GM12873 (cell line): ENCODE data around the gene CCDC57.

Experiments
- TF ChIP-seq, protein P1 (sequence below): IDR thresholded peaks from 2 replicates; pipeline ENCODE4 v1.5.1; 2012; ENCODE audit warnings: low read depth, mild to moderate bottlenecking, moderate library complexity, low read length, control low read depth; ENCODE audit not compliant: insufficient read depth; ENCODE audit errors: missing control alignments

CCDC57 gene

DNA sequence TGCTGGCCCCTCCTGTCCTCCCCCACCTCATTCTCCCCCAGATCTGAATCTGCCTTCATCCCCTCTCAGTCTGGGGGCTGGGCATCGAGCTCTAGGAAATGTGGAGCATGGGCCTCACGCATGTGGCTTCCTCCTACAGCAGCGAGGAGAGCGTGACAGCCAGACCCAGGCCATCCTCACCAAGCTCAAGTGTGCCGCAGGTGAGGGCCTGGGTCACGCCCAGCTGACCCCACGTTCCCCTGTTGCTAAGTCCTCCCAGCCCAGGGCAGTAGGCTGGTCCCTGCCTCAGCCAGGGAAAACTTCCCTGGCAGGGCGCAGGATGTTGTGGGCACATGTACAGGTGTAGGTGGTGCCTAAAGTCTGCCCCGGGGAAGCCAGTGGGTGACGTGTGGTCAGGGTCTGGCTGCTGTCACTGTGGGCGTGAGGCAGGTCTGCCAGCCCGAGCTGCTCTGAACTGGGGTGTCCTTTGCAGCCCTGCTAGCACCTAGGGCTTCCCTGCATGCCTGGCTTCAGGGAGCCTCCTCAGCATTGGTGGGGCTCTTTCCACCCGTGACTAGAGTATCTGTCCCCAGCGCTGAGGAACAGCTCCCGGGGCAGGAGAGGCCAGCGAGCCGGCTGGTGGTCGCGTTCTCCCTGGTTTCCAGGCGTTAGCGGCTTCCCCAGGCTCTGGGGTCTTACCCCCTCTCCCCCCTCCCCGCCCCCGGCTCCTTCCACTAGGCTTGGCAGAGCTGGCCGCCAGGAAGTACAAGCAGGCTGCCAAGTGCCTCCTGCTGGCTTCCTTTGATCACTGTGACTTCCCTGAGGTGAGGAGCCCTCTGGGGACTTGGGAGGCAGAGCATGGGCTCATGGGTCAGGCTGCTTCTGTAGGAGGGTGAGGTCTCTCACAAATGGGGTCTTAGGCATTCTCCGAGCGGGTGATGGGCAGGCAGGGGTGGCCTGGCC lies 157.3 kb downstream of the CCDC57 start:
- TF ChIP-seq, protein P1, sequence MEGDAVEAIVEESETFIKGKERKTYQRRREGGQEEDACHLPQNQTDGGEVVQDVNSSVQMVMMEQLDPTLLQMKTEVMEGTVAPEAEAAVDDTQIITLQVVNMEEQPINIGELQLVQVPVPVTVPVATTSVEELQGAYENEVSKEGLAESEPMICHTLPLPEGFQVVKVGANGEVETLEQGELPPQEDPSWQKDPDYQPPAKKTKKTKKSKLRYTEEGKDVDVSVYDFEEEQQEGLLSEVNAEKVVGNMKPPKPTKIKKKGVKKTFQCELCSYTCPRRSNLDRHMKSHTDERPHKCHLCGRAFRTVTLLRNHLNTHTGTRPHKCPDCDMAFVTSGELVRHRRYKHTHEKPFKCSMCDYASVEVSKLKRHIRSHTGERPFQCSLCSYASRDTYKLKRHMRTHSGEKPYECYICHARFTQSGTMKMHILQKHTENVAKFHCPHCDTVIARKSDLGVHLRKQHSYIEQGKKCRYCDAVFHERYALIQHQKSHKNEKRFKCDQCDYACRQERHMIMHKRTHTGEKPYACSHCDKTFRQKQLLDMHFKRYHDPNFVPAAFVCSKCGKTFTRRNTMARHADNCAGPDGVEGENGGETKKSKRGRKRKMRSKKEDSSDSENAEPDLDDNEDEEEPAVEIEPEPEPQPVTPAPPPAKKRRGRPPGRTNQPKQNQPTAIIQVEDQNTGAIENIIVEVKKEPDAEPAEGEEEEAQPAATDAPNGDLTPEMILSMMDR: no peak

DNA sequence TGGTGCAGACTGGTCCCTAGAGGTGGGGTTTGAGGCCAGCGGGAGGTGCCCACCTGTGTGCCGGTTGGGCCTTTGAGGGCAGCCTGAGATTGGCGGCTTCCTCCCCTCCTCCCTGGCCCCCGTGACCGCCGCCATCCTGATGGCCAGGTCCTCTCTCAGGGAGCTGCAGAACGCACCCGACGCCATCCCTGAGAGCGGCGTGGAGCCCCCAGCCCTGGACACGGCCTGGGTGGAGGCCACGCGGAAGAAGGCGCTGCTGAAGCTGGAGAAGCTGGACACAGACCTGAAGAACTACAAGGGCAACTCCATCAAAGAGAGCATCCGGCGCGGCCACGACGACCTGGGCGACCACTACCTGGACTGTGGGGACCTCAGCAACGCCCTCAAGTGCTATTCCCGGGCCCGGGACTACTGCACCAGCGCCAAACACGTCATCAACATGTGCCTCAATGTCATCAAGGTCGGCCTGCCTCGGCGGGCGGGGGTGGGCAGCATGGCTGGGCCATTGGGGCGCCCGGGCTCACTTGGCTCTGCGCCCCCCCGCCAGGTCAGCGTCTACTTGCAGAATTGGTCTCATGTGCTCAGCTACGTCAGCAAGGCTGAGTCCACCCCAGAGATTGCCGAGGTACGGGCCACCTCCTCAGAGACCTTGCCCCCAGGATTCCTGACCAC lies 158.2 kb downstream of the CCDC57 start:
- TF ChIP-seq, protein P1: no peak

DNA sequence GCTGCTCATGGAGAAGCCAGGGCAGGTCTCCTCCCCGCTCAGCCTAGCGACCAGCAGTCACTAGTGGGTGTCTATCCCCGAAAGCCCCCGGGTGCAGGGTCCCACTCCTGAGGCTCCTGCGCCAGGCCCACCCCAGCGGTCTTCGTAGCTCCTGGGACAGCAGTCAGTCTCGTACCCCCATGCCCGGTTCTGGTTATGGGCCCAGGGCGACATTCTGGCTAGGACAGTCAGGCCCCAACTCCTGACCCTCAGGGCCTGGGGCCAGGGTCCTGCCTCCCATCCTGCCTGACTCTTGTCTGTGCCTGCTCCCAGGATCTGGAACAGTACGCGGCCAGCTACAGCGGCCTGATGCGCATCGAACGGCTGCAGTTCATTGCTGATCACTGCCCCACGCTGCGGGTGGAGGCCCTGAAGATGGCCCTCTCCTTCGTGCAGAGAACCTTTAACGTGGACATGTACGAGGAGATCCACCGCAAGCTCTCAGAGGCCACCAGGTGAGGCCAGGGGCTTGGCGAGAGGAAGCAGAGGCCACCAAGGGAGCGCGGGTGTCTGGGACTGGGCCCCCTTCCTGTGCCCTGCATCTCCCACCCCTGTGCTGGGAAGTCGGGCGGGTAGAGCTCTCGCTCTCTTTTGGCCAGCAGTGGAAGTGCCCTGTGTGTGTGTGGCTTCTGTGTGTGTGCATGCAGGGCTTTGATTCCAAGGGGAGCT lies 158.9 kb downstream of the CCDC57 start:
- TF ChIP-seq, protein P1: no peak

DNA sequence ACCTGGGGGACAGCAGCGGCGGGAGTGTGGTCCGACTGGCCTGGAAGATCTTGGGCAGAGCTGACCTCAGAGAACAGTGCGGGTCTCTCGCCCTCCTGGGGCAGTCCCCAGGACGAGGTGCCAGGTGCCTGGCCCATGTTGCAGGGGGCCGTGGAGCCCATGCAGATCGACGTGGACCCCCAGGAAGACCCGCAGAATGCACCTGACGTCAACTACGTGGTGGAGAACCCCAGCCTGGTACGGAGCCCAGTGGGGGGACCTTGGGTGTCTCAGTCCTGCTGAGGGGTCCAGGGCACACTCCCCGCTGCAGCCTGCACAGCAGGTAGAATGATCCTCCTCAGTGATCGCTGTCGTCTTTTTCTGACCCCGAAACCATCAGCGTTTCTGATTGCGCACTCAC lies 159.5 kb downstream of the CCDC57 start:
- TF ChIP-seq, protein P1: no peak

DNA sequence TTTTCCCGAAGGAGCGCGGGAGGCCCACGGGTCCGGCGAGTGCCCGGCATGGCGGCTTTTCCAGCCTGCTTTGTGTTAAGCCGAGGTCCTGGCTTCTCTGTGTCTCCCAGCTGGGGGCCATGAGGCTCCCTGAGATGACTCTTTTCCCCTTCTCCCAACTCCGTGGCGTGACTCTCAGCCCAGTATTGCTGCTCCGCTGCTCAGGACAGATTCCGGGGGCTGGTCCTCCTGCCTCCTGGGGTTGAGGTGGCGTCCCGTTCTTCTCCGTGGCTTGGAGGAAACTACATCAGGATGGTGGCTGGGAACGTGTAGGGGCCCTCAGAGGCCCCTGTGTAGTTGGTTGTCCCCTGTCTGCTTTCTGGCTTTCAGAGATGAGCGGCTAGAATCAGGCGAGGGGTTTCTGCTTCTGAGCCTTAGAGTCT lies 160.0 kb downstream of the CCDC57 start:
- TF ChIP-seq, protein P1: no peak

DNA sequence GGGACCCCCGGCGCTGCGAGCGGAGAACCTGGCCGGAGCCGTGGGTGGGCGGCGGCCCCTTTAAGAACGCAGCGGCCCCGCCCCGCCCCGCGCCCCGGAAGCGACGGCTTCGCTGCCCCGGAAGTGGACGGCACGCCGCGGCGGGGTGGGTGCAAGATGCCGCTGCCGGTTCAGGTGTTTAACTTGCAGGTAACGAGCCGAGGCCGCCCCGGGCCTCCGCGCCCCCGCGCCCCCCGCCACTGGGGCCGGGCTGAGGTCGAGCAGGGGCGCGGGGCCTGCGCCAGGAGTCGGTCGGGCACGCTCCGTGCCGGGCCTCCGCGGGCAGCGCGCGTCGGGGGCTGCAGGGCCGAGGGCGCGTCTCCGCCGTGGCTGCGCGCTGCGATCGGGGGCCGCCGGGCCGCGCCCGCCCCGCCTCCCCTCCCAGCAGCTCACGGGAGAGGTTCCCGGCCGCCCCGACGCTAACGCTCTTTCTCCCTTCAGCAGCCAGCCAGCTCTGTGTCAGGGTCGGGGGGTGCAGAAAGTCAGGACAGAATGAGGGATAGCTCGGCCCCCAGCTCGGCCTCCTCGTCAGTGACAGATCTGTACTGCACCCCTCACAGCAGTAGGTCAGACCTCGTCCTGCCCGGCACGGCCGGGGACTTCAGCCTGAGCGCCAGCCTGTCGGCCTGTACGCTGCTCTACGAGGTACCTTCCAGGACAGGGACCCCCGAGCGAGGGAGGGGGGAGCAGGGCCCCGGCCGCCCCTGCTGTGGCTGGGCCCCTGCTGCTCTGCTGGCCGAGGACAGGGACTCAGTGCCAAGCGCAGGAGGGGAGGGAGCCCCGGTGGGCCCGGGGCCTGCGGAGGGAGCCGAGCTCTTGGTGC lies 160.6 kb downstream of the CCDC57 start, which contains the start of the genes GPS1 and RFNG:
Gene GPS1, plus strand, starts transcription at position 123 of the 862 bp plus-strand sequence. Its CDS starts 34 bp downstream, at position 157.
Gene RFNG, minus strand, starts transcription at position 36 of the 862 bp plus-strand sequence. CDS start 45 bp downstream, outside the sequence.
- TF ChIP-seq, protein P1: no peak
